Measurements from ENCODE around the gene WNT2. TPM values are rescaled to one million over a fixed set of nuclear protein-coding genes. Genes with fewer than 3 reads are reported as not detected.
A peak's percentile ranks its signal among the peaks of the same experiment; 100 is the strongest.

The WNT2 gene
- total and polyA plus RNA-seq, 10 of the 15 experiments (the other 5 are each of a cell fraction or from before 2014, with no cell fraction given), result 0.07 to 0.34 (median 0.19) TPM

- TF ChIP-seq IRF5 (IDR thresholded peaks at IDR 0.05; ENCODE audit: borderline replicate concordance) (no peak), LARP7 (IDR thresholded peaks at IDR 0.05) (no peak)
These were observed 52.5 kb downstream of the WNT2 start (continued) for GRCh38 chr7:117270371-117270770.

- H3K9me3 ChIP-seq (replicated peaks; ENCODE audit: control insufficient read depth, insufficient read depth, low read length), result no peaks in the 10 kb centered on the region; the same call in 2 of the 3 replicates
- H4K20me1 ChIP-seq (ENCODE audit: control insufficient read depth, insufficient read depth), result no peaks in the 10 kb centered on the region
- H3K79me2 ChIP-seq (ENCODE audit: control insufficient read depth, insufficient read depth, low read length), result no peaks in the 10 kb centered on the region
- POLR2A ChIA-PET, result no interaction called here
- RAD21 ChIA-PET (ENCODE audit: unreplicated experiment), result no interaction called here
- no peaks in the 10 kb centered on the region for H3K36me3 ChIP-seq (ENCODE audit: control insufficient read depth in 2 of 2, insufficient read depth in 2 of 2, low read length in 1 of 2)
- TF ChIP-seq PML (IDR thresholded peaks at IDR 0.05; ENCODE audit: low read length), result no peak
- TF ChIP-seq JUNB (IDR thresholded peaks at IDR 0.05), result 0 out of 2 replicates have a peak, but pooled peaks have one; percentile 9
- SMC1A ChIA-PET (ENCODE audit: uncharacterized antibody, unreplicated experiment), result no interaction called here
- H3K27me3 ChIP-seq (replicated peaks in 1 of 2; ENCODE audit: control insufficient read depth in 2 of 2, insufficient read depth in 2 of 2, low read length in 1 of 2), result no peaks in the 10 kb centered on the region
- no peak overlapping the region for H3K9ac ChIP-seq (ENCODE audit: control insufficient read depth, insufficient read depth, low read length)
- H3K4me1 ChIP-seq (ENCODE audit: control insufficient read depth, insufficient read depth, low read length), result no peaks in the 10 kb centered on the region
- intact Hi-C loops (cut with micrococcal nuclease; ENCODE audit: unreplicated experiment) (no loop called here), in situ Hi-C loops (cut with MboI) (no loop called here)
- H3K4me3 ChIP-seq, result no peak overlapping the region
- no peak for ATAC-seq
- BruUV-seq (replicated peaks), result no TSS peak
- WGBS (ENCODE audit: insufficient coverage, insufficient replicate concordance, low lambda C conversion rate, missing lambda C conversion rate), result 37% methylated on average over 3 of the region's 3 CpGs
- no peak for DNase-seq (ENCODE audit: low read depth, low spot score)
- no peak for FAIRE-seq
- H2AFZ ChIP-seq (ENCODE audit: control insufficient read depth, low read depth, low read length), result no peak overlapping the region
- H3K27ac ChIP-seq (ENCODE audit: control insufficient read depth, insufficient read depth), result no peak overlapping the region
- H3K4me2 ChIP-seq (ENCODE audit: control insufficient read depth, insufficient read depth), result no peak overlapping the region
- CTCF ChIA-PET, result no interaction called here
These were observed 53.0 kb downstream of the WNT2 start for GRCh38 chr7:117269886-117270285.

- BruUV-seq (replicated peaks), result no TSS peak
- no peaks in the 10 kb centered on the region for H3K27me3 ChIP-seq (replicated peaks in 1 of 2; ENCODE audit: control insufficient read depth in 2 of 2, insufficient read depth in 2 of 2, low read length in 1 of 2)
- no peak overlapping the region for H3K4me2 ChIP-seq (ENCODE audit: control insufficient read depth, insufficient read depth)
- ChIA-PET SMC1A (ENCODE audit: uncharacterized antibody, unreplicated experiment) (no interaction called here), RAD21 (ENCODE audit: unreplicated experiment) (no interaction called here), POLR2A (no interaction called here), CTCF (no interaction called here)
- intact Hi-C loops (cut with micrococcal nuclease; ENCODE audit: unreplicated experiment) (no loop called here), in situ Hi-C loops (cut with MboI) (no loop called here)
- H2AFZ ChIP-seq (ENCODE audit: control insufficient read depth, low read depth, low read length), result no peak overlapping the region
- no peaks in the 10 kb centered on the region; the same call in 2 of the 3 replicates for H3K9me3 ChIP-seq (replicated peaks; ENCODE audit: control insufficient read depth, insufficient read depth, low read length)
- no peak overlapping the region for H3K4me3 ChIP-seq
- H4K20me1 ChIP-seq (ENCODE audit: control insufficient read depth, insufficient read depth), result no peaks in the 10 kb centered on the region
- TF ChIP-seq TAF1 (IDR thresholded peaks at IDR 0.05; ENCODE audit: borderline replicate concordance, low read depth, low read length) (no peak), TCF12 (IDR thresholded peaks at IDR 0.05; ENCODE audit: low read depth, low read length) (no peak), JUNB (IDR thresholded peaks at IDR 0.05) (peak; percentile 44), ZBTB4 (CRISPR knock-in tag; IDR thresholded peaks at IDR 0.05) (no peak), ZBTB33 (IDR thresholded peaks at IDR 0.05) (no peak)
- H3K27ac ChIP-seq (ENCODE audit: control insufficient read depth, insufficient read depth), result no peak overlapping the region
- no peaks in the 10 kb centered on the region for H3K79me2 ChIP-seq (ENCODE audit: control insufficient read depth, insufficient read depth, low read length)
- H3K36me3 ChIP-seq (ENCODE audit: control insufficient read depth in 2 of 2, insufficient read depth in 2 of 2, low read length in 1 of 2), result no peaks in the 10 kb centered on the region
- ATAC-seq (peak; percentile 28; the same call in 1 of the 3 replicates), DNase-seq (ENCODE audit: low read depth, low spot score) (no peak), FAIRE-seq (no peak)
- 39% methylated on average over 5 of the region's 5 CpGs for WGBS (ENCODE audit: insufficient coverage, insufficient replicate concordance, low lambda C conversion rate, missing lambda C conversion rate)
- H3K9ac ChIP-seq (ENCODE audit: control insufficient read depth, insufficient read depth, low read length), result no peak overlapping the region
- H3K4me1 ChIP-seq (ENCODE audit: control insufficient read depth, insufficient read depth, low read length), result no peaks in the 10 kb centered on the region
These were observed 53.4 kb downstream of the WNT2 start for GRCh38 chr7:117269417-117269816.

Measured in GM12878 (cell line).